Endothelial cell of umbilical vein (primary cell): ENCODE measurements around the gene CTSE. TPM values are rescaled to one million over a fixed set of nuclear protein-coding genes. Genes with fewer than 3 reads are reported as not detected.

Source experiments
- BruUV-seq: library from RNA; stranded (reverse); fragments of 400-500 nt; replicated peaks from 2 replicates; lab custom pipeline; 2021; lab: Mats Ljungman, UMichigan
- CTCF ChIA-PET: fragments of 300-600, 350-600 bp; sonication (Branson Sonifier 250); formaldehyde crosslinking; loops from one replicate; lab custom pipeline; 2021; ENCODE audit warnings: antibody characterized with exemption, inconsistent platforms; lab: Charles Lee
- POLR2A ChIA-PET: fragments of 300-600, 350-600 bp; sonication (Branson Sonifier 250); formaldehyde crosslinking; loops from one replicate; lab custom pipeline; 2021; ENCODE audit warnings: antibody characterized with exemption, inconsistent platforms; lab: Charles Lee
- DNase-seq: peaks from one replicate; pipeline ENCODE4 v3.0.0-alpha.2; 2011; ENCODE audit warnings: low read depth, low spot score
- FAIRE-seq: peaks from 2 replicates; lab custom pipeline; 2011; peaks lifted over from hg19 to GRCh38; lab: Jason Lieb, UNC
- H2AFZ ChIP-seq: 2 replicates; pipeline ENCODE4 v1.6.0; 2012; ENCODE audit warnings: low read depth, low read length, control low read depth, inconsistent platforms
- H3K27ac ChIP-seq: 2 replicates; pipeline ENCODE4 v1.5.1; 2011; ENCODE audit warnings: low read depth, mild to moderate bottlenecking, control low read depth, low read length, moderate library complexity; ENCODE audit not compliant: insufficient read depth
- H3K27me3 ChIP-seq, 2 experiments: 2 replicates each; pipeline versions ENCODE4 v1.6.0 to v1.6.1; 2011; ENCODE audit warnings: low read length in 2 of 2, mixed read lengths in 1 of 2; ENCODE audit not compliant: control insufficient read depth in 2 of 2, insufficient read depth in 2 of 2
- H3K36me3 ChIP-seq, 2 experiments: 2 replicates in 1 of 2; 3 replicates in 1 of 2; pipeline ENCODE4 v1.5.1; 2011; ENCODE audit warnings: low read length in 2 of 2, mild to moderate bottlenecking in 1 of 2, moderate library complexity in 1 of 2; ENCODE audit not compliant: control insufficient read depth in 2 of 2, insufficient read depth in 2 of 2; ENCODE audit errors: extremely low read depth in 1 of 2
- H3K4me1 ChIP-seq: 3 replicates; pipeline ENCODE4 v1.5.1; 2011; ENCODE audit warnings: mild to moderate bottlenecking, low read length; ENCODE audit not compliant: control insufficient read depth, insufficient read depth; ENCODE audit errors: extremely low read depth
- H3K4me2 ChIP-seq: 2 replicates; pipeline ENCODE4 v1.6.1; 2011; ENCODE audit warnings: low read length, control low read depth, mixed read lengths; ENCODE audit not compliant: insufficient read depth
- H3K4me3 ChIP-seq, 3 experiments: fragments of 200-600 bp in 1 of 3; sonication (generic), shearing (Covaris generic) in 1 of 3; replicated peaks in 1 of 3; 2 replicates each; pipeline ENCODE4 v1.5.1; 2011 to 2016; ENCODE audit warnings: control low read depth in 3 of 3, low read length in 3 of 3, mild to moderate bottlenecking in 2 of 3, inconsistent platforms in 1 of 3, low read depth in 1 of 3, moderate library complexity in 1 of 3; ENCODE audit not compliant: insufficient read depth in 1 of 3
- H3K79me2 ChIP-seq: 2 replicates; pipeline ENCODE4 v1.6.0; 2012; ENCODE audit warnings: low read length, inconsistent platforms; ENCODE audit not compliant: control insufficient read depth, insufficient read depth
- H3K9ac ChIP-seq: replicated peaks from 2 replicates; pipeline ENCODE3; 2011; ENCODE audit warnings: low read length, control low read depth; ENCODE audit not compliant: insufficient read depth; ENCODE audit errors: extremely low read depth
- H3K9me1 ChIP-seq: replicated peaks from 3 replicates; pipeline ENCODE4 v1.6.0; 2011; ENCODE audit warnings: mild to moderate bottlenecking, low read length; ENCODE audit not compliant: control insufficient read depth, insufficient read depth; ENCODE audit errors: extremely low read depth
- H3K9me3 ChIP-seq: replicated peaks from 2 replicates; pipeline ENCODE4 v1.5.1; 2012; ENCODE audit warnings: low read length, inconsistent platforms; ENCODE audit not compliant: control insufficient read depth, insufficient read depth
- H4K20me1 ChIP-seq: replicated peaks from 2 replicates; pipeline ENCODE3; 2011; ENCODE audit warnings: mild to moderate bottlenecking, low read length; ENCODE audit not compliant: control insufficient read depth, insufficient read depth; ENCODE audit errors: extremely low read depth
- CTCF ChIP-seq, 2 donors: IDR thresholded peaks; 1 replicate in 1 of 2; 2 replicates in 1 of 2; pipeline ENCODE4 v1.5.1; 2011; ENCODE audit warnings: low read length in 2 of 2, mild to moderate bottlenecking in 2 of 2, moderate library complexity in 2 of 2, control low read depth in 1 of 2, inconsistent platforms in 1 of 2, low read depth in 1 of 2; ENCODE audit not compliant: insufficient read depth in 1 of 2; ENCODE audit errors: extremely low read depth in 1 of 2
- EZH2 ChIP-seq: IDR thresholded peaks from 2 replicates; pipeline ENCODE4 v1.6.1; 2012; ENCODE audit warnings: borderline replicate concordance, low read depth, mild to moderate bottlenecking, moderate library complexity, low read length, inconsistent platforms; ENCODE audit not compliant: severe bottlenecking
- FOS ChIP-seq: IDR thresholded peaks from 2 replicates; pipeline ENCODE4 v1.6.1; 2011; ENCODE audit warnings: mild to moderate bottlenecking, low read length, moderate library complexity, borderline replicate concordance; ENCODE audit not compliant: insufficient read depth
- GATA2 ChIP-seq: IDR thresholded peaks from 2 replicates; pipeline ENCODE4 v1.7.0; 2011; ENCODE audit warnings: low read depth, mild to moderate bottlenecking, moderate library complexity, mixed read lengths, low read length; ENCODE audit not compliant: insufficient read length, insufficient read depth
- JUN ChIP-seq: IDR thresholded peaks from 2 replicates; pipeline ENCODE4 v1.6.1; 2011; ENCODE audit warnings: borderline replicate concordance, low read depth; ENCODE audit not compliant: insufficient read length, insufficient read depth
- MAX ChIP-seq: IDR thresholded peaks from 2 replicates; pipeline ENCODE4 v1.6.1; 2011; ENCODE audit not compliant: insufficient read depth, insufficient read length
- MYC ChIP-seq: IDR thresholded peaks from one replicate; pipeline ENCODE4 v1.6.1; 2011; ENCODE audit warnings: mild to moderate bottlenecking, low read depth, low read length
- POLR2A ChIP-seq: IDR thresholded peaks from 2 replicates; pipeline ENCODE4 v1.6.1; 2012; ENCODE audit warnings: low read depth, mild to moderate bottlenecking, control low read depth, low read length
- POLR2AphosphoS5 ChIP-seq: IDR thresholded peaks from 2 replicates; pipeline ENCODE4 v1.6.1; 2012; ENCODE audit warnings: low read depth, mild to moderate bottlenecking, control low read depth, low read length, moderate library complexity; ENCODE audit not compliant: insufficient read depth
- dilution Hi-C: fragments of 300-500 bp; cut with MboI; formaldehyde crosslinking; loops from one replicate; pipeline ENCODE4 v1.15.0; 2019; ENCODE audit warnings: low sequenced_read_pairs; ENCODE audit not compliant: extremely low pct_ligation_motif_present
- intact Hi-C: fragments of 100-400 bp; cut with micrococcal nuclease; formaldehyde crosslinking; loops from one replicate; pipeline ENCODE4 v1.10.0; 2022
- polyA plus RNA-seq, 4 experiments: library from polyadenylated mRNA; depleted of rRNA in 3 of 4; stranded (reverse) in 3 of 4; unstranded in 1 of 4; fragments of >200 nt; gene quantifications; 2 replicates each; pipeline versions ENCODE4 v1.2.1 to v1.2.3, GENCODE V29; 2011 to 2012; ENCODE audit warnings: missing spikeins in 1 of 4
- total RNA-seq: library from RNA; stranded (reverse); gene quantifications from 2 replicates; pipeline ENCODE4 v1.2.3, GENCODE V29; 2021

CTSE gene
- total and polyA plus RNA-seq, 2 donors (not counting 3 experiments of a cell fraction or from before 2014, with no cell fraction given) = 0.17 TPM; not detected in 1

GRCh38 chr1:206068314-206068713 lies 44.6 kb upstream of the CTSE start:
- ChIA-PET CTCF (interaction anchor here (1.0 kb wide), 1 partner anchor 91 kb away, joined by 3 read pairs; no protein-coding TSS in a partner anchor), POLR2A (no interaction called here)
- Histone ChIP-seq H3K36me3 (no peaks in the 10 kb centered on the region), H3K9me3 (no peaks in the 10 kb centered on the region), H3K4me1 (no peaks in the 10 kb centered on the region), H3K27me3 (peaks cover 16 to 23% of the 10 kb centered on the region in 2 experiments), H3K4me3 (no peak overlapping the region), H3K9ac (no peak overlapping the region), H2AFZ (no peak overlapping the region), H3K79me2 (no peaks in the 10 kb centered on the region), H3K4me2 (no peak overlapping the region), H3K27ac (no peak overlapping the region), H3K9me1 (no peaks in the 10 kb centered on the region), H4K20me1 (no peaks in the 10 kb centered on the region)
- DNase-seq (no peak), FAIRE-seq (no peak)
- no peak for TF ChIP-seq MYC
- no peak for TF ChIP-seq GATA2
- dilution Hi-C loops (no loop called here), intact Hi-C loops (no loop called here)
- BruUV-seq = no TSS peak

DNA sequence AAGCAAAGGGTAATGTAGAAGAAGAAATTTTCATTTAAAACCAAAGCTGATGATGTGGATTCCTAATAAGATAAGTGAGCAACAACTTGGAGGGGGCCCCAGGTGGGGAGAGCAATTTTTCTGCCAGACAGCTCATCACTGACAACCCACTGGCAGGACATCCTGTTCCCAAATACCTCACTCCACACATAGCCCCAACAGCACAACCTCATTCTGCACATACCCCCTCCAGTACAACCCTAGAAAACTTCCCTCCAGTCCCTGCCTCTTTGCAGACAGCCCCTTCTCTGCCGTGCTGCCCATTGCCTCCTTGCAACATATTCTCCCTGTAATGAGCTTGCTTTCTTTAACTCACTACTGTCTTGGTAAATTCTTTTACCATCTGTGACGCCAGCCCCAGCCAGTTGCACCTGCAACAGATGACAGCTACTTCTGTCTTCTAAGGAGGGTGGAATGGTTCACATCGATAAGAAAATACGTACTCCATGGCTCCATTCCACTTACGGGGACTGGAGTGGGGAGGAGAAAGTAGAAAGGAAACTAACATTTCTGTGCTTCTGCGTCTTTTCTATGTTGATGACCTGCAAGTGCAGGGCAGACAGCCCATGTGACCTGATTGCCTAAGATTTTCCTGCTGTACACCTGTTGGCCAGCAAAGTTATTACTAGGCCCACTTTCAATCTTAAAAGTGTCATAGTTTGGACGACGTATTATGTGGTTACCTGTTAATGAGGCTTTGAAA lies 44.0 kb upstream of the CTSE start:
- H3K27me3 ChIP-seq = peaks cover 16 to 23% of the 10 kb centered on the region in 2 experiments
- CTCF ChIA-PET = interaction anchor here (0.6 kb wide), 1 partner anchor 26 kb away, joined by 3 read pairs; no protein-coding TSS in a partner anchor
- no peaks in the 10 kb centered on the region for H3K9me3 ChIP-seq
- dilution Hi-C loops (no loop called here), intact Hi-C loops (no loop called here)
- no peaks in the 10 kb centered on the region for H3K4me1 ChIP-seq
- POLR2A ChIA-PET = no interaction called here
- H3K4me2 ChIP-seq = no peak overlapping the region
- FAIRE-seq = no peak
- no peaks in the 10 kb centered on the region for H3K36me3 ChIP-seq
- H3K27ac ChIP-seq = no peak overlapping the region
- DNase-seq = no peak
- no peak overlapping the region for H3K4me3 ChIP-seq
- H2AFZ ChIP-seq = no peak overlapping the region
- H4K20me1 ChIP-seq = no peaks in the 10 kb centered on the region
- H3K9me1 ChIP-seq = no peaks in the 10 kb centered on the region
- TF ChIP-seq CTCF (IDR thresholded peaks at IDR 0.05; ENCODE audit: extremely low read depth in 1 of 2, insufficient read depth in 1 of 2, low read depth in 1 of 2, low read length in 2 of 2) (no peak), JUN (no peak), POLR2AphosphoS5 (no peak), EZH2 (no peak), POLR2A (no peak), FOS (no peak), MYC (no peak), MAX (no peak), GATA2 (no peak)
- H3K79me2 ChIP-seq = no peaks in the 10 kb centered on the region
- BruUV-seq = no TSS peak
- no peak overlapping the region for H3K9ac ChIP-seq
